GM12874 (cell line): ENCODE data around the gene CLIP2.

ENCODE experiments used
- TF ChIP-seq, protein P1 (sequence below): IDR thresholded peaks from 2 replicates; pipeline ENCODE4 v1.5.1; 2011; ENCODE audit warnings: low read depth, mild to moderate bottlenecking, control low read depth, low read length, moderate library complexity; ENCODE audit not compliant: insufficient read depth

Gene CLIP2

DNA sequence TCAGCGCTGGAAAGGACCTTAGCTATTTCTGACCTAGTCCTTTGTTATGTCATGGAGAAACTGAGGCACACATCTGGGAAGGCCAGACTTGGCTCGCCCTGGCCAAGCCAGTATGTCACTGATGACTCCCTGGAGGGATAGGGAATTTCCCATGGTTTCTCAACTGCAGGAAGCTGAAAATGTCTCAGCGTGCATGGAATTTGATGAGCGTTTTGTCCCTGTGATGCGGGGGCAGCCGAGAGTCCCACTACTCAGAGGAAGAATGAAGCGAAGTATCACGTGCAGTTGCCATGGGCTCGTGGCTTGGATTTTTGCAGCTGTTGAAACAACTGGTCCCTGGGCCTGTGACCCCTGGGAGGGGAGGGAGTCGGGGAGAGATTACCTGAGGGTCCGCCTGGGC lies 44.8 kb downstream of the CLIP2 start:
- TF ChIP-seq, protein P1, sequence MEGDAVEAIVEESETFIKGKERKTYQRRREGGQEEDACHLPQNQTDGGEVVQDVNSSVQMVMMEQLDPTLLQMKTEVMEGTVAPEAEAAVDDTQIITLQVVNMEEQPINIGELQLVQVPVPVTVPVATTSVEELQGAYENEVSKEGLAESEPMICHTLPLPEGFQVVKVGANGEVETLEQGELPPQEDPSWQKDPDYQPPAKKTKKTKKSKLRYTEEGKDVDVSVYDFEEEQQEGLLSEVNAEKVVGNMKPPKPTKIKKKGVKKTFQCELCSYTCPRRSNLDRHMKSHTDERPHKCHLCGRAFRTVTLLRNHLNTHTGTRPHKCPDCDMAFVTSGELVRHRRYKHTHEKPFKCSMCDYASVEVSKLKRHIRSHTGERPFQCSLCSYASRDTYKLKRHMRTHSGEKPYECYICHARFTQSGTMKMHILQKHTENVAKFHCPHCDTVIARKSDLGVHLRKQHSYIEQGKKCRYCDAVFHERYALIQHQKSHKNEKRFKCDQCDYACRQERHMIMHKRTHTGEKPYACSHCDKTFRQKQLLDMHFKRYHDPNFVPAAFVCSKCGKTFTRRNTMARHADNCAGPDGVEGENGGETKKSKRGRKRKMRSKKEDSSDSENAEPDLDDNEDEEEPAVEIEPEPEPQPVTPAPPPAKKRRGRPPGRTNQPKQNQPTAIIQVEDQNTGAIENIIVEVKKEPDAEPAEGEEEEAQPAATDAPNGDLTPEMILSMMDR = no peak

DNA sequence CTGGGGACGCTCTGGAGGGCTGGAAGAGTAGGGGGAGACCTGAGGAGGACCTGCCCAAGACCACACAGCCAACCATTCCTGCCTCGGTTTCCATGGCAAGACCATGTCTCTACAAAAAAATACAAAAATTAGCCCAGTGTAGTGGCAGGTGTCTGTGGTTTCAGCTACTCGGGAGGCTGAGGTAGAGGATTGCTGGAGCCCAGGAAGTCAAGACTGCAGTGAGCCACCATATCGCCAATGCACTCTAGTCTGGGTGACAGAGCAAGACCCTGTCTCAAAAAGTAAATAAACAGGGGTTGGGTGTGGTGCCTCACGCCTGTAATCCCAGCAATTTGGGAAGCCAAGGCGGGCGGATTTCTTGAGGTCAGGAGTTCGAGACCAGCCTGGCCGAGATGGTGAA lies 48.7 kb downstream of the CLIP2 start:
- TF ChIP-seq, protein P1 = no peak

DNA sequence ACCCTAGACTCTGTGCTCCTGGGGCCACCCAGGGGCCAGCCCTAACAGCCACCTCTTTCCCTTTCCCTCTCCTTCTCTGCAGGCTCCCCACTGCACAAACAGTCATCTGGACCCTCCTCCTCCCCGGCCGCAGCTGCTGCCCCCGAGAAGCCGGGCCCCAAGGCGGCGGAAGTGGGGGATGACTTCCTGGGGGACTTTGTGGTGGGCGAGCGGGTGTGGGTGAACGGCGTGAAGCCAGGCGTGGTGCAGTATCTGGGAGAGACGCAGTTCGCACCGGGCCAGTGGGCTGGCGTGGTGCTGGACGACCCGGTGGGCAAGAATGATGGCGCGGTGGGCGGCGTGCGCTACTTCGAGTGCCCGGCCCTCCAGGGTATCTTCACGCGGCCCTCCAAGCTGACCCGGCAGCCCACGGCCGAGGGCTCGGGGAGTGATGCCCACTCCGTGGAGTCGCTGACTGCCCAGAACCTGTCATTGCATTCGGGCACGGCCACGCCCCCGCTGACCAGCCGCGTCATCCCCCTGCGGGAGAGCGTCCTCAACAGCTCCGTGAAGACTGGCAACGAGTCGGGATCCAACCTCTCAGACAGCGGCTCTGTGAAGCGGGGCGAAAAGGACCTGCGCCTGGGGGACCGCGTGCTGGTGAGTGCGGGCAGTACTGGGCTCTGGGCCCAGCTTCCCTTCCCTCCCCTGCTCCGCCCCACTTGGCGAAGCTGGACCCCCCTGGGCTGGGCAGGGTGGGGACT lies 49.3 kb downstream of the CLIP2 start:
- TF ChIP-seq, protein P1 = no peak

DNA sequence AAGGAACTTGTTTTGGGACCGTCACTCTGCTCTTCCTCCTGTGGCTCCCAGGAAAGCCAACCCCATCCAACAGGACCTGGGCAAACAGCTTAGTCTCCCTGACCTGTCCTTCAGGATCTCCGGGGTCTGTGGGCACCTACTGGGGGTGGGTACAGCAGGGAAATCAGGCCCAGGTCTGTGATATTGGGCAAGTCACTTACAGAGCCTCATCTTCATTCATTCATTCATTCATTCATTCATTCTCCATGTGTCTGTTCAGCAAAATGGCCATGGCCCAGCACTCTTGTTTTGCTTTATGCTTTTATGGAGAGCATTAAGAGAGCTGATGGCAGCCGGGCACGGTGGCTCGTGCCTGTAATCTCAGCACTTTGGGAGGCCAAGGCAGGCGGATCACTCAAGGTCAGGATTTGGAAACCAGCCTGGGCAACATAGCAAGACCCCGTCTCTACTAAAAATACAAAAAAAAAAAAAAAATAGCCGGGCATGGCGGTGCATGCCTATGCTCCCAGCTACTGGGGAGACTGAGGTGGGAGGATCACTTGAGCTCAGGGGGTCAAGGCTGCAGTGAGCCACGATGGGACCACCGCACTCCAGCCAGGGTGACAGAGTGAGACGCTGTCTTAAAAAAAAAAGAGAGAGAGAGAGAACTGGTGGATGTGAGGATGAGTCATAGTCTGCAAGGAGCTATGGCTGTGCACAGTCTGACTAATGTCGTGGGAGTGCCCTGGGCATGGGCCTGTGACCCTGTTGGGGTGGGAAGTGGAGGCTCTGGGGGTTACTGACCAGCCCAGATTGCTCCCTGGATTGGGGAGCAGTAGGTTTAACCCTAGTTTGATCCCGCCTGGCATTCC lies 54.3 kb downstream of the CLIP2 start:
- TF ChIP-seq, protein P1 = no peak

GRCh38 chr7:74344132-74344496 lies 54.9 kb downstream of the CLIP2 start:
- TF ChIP-seq, protein P1 = no peak

GRCh38 chr7:74344786-74345185 lies 55.6 kb downstream of the CLIP2 start:
- TF ChIP-seq, protein P1 = no peak

DNA sequence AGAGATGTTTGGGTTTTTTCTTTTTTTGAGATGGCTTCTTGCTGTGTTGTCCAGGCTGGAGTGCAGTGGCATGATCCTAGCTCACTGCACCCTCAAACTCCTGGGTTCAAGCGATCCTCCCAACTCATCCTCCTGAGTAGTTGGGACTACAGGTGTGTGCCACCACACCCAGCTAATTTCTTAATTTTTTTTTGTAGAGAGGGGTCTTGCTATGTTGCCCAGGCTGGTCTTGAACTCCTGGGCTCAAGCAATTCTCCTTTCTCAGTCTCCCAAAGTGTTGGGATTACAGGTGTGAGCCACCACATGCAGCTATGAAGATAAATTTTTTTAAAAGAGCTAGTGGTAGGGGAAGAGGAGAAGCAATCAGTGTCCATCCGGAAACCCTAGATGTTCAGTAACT lies 56.8 kb downstream of the CLIP2 start:
- TF ChIP-seq, protein P1 = no peak
